ENCODE measurements around the gene BLVRA.
"Not testable (repeated sequence)": the region's sequence is repeated elsewhere in the genome, so short reads cannot be mapped to it uniquely, and the experiment has no call there.

DNA sequence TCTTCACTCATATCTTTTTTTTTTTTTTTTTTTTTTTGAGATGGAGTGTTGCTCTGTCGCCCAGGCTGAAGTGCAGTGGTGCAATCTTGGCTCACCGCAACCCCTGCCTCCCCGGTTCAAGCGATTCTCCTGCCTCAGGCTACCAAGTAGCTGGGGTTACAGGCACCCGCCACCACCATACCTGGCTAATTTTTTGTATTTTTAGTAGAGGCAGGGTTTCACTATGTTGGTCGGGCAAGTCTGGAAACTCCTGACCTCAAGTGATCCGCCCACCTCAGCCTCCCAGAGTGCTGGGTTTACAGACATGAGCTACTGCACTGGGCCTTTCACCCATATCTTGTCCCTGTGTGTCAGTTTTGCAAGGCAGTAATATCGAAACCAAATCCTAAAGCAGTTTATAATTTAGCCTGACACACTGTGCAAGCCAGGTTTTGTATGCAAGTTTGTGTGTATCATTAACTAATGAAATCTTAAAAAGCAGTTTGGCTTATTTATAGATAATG, 26.2 kb downstream of the BLVRA start:
- not testable (repeated sequence) for TF ChIP-seq EZH2 (IDR thresholded peaks at IDR 0.05; ENCODE audit: low read length, unreplicated experiment)
- TF ChIP-seq, protein P1, sequence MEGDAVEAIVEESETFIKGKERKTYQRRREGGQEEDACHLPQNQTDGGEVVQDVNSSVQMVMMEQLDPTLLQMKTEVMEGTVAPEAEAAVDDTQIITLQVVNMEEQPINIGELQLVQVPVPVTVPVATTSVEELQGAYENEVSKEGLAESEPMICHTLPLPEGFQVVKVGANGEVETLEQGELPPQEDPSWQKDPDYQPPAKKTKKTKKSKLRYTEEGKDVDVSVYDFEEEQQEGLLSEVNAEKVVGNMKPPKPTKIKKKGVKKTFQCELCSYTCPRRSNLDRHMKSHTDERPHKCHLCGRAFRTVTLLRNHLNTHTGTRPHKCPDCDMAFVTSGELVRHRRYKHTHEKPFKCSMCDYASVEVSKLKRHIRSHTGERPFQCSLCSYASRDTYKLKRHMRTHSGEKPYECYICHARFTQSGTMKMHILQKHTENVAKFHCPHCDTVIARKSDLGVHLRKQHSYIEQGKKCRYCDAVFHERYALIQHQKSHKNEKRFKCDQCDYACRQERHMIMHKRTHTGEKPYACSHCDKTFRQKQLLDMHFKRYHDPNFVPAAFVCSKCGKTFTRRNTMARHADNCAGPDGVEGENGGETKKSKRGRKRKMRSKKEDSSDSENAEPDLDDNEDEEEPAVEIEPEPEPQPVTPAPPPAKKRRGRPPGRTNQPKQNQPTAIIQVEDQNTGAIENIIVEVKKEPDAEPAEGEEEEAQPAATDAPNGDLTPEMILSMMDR (conservative IDR thresholded peaks at IDR 0.05; ENCODE audit: low read depth, low read length): not testable (repeated sequence)
